Keratinocyte (primary cell): ENCODE data around the gene GAB4. TPM values are rescaled to one million over a fixed set of nuclear protein-coding genes. Genes with fewer than 3 reads are reported as not detected.

Experiments used
- DNase-seq: peaks from one replicate; pipeline ENCODE4 v3.0.0-alpha.2; 2011; ENCODE audit warnings: low read depth, missing footprints, low spot score
- FAIRE-seq: peaks from 2 replicates; lab custom pipeline; 2011; peaks lifted over from hg19 to GRCh38; lab: Jason Lieb, UNC
- H2AFZ ChIP-seq: 2 replicates; pipeline ENCODE4 v1.6.0; 2012; ENCODE audit warnings: low read length, control low read depth, inconsistent platforms; ENCODE audit not compliant: control insufficient read depth
- H3K27ac ChIP-seq: 2 replicates; pipeline ENCODE4 v1.5.1; 2011; ENCODE audit warnings: low read length; ENCODE audit not compliant: control insufficient read depth, insufficient read depth
- H3K27me3 ChIP-seq: 3 replicates; pipeline ENCODE4 v1.6.0; 2011; ENCODE audit warnings: low read length; ENCODE audit not compliant: control insufficient read depth, insufficient read depth; ENCODE audit errors: extremely low read depth
- H3K36me3 ChIP-seq, 2 experiments: 2 replicates in 1 of 2; 3 replicates in 1 of 2; pipeline ENCODE4 v1.5.1; 2011; ENCODE audit warnings: low read length in 2 of 2, mild to moderate bottlenecking in 1 of 2; ENCODE audit not compliant: control insufficient read depth in 2 of 2, insufficient read depth in 2 of 2; ENCODE audit errors: extremely low read depth in 1 of 2
- H3K4me1 ChIP-seq: 3 replicates; pipeline ENCODE4 v1.5.1; 2011; ENCODE audit warnings: low read length; ENCODE audit not compliant: control insufficient read depth, insufficient read depth; ENCODE audit errors: extremely low read depth
- H3K4me2 ChIP-seq: 3 replicates; pipeline ENCODE4 v1.6.0; 2011; ENCODE audit warnings: low read depth, low read length; ENCODE audit not compliant: control insufficient read depth, insufficient read depth; ENCODE audit errors: extremely low read depth
- H3K4me3 ChIP-seq, 3 experiments: fragments of 200-600 bp in 1 of 3; sonication (generic) in 1 of 3; 2 replicates in 2 of 3; 3 replicates in 1 of 3; pipeline ENCODE4 v1.5.1; 2011 to 2016; ENCODE audit warnings: low read length in 3 of 3, mild to moderate bottlenecking in 3 of 3, control low read depth in 2 of 3, inconsistent platforms in 1 of 3, low read depth in 1 of 3, mixed read lengths in 1 of 3, mixed run types in 1 of 3, moderate library complexity in 1 of 3; ENCODE audit not compliant: control insufficient read depth in 2 of 3, insufficient read depth in 2 of 3; ENCODE audit errors: extremely low read depth in 1 of 3
- H3K79me2 ChIP-seq: 2 replicates; pipeline ENCODE4 v1.6.0; 2012; ENCODE audit warnings: low read length; ENCODE audit not compliant: control insufficient read depth, insufficient read depth
- H3K9ac ChIP-seq: 3 replicates; pipeline ENCODE4 v1.6.0; 2011; ENCODE audit warnings: low read length; ENCODE audit not compliant: control insufficient read depth, insufficient read depth; ENCODE audit errors: extremely low read depth
- H3K9me1 ChIP-seq: 3 replicates; pipeline ENCODE4 v1.6.0; 2011; ENCODE audit warnings: low read length; ENCODE audit not compliant: control insufficient read depth, insufficient read depth; ENCODE audit errors: extremely low read depth
- H3K9me3 ChIP-seq: 2 replicates; pipeline ENCODE4 v1.5.1; 2012; ENCODE audit warnings: low read depth, low read length; ENCODE audit not compliant: control insufficient read depth
- H4K20me1 ChIP-seq: 3 replicates; pipeline ENCODE4 v1.6.0; 2011; ENCODE audit warnings: low read length; ENCODE audit not compliant: control insufficient read depth, insufficient read depth; ENCODE audit errors: extremely low read depth
- CTCF ChIP-seq, 3 experiments: IDR thresholded peaks in 1 of 3; conservative IDR thresholded peaks in 1 of 3; optimal IDR thresholded peaks in 1 of 3; 2 replicates in 2 of 3; 3 replicates in 1 of 3; pipeline versions ENCODE3 to v1.5.1; 2011; ENCODE audit warnings: low read length in 3 of 3, mild to moderate bottlenecking in 3 of 3, moderate library complexity in 2 of 3, control low read depth in 1 of 3, inconsistent platforms in 1 of 3; ENCODE audit not compliant: insufficient read depth in 2 of 3; ENCODE audit errors: extremely low read depth in 1 of 3
- EZH2 ChIP-seq: IDR thresholded peaks from one replicate; pipeline ENCODE4 v1.6.1; 2012; ENCODE audit warnings: inconsistent platforms, mild to moderate bottlenecking, low read length, moderate library complexity
- dilution Hi-C: fragments of 300-500 bp; cut with MboI; formaldehyde crosslinking; loops from one replicate; pipeline ENCODE4 v1.7.0; 2020; ENCODE audit warnings: low sequenced_read_pairs; ENCODE audit not compliant: extremely low pct_ligation_motif_present
- polyA plus RNA-seq, 5 experiments: library from polyadenylated mRNA; depleted of rRNA in 3 of 5; stranded (reverse) in 3 of 5; stranded (forward) in 1 of 5; unstranded in 1 of 5; fragments of >200 nt; gene quantifications; 1 replicate in 1 of 5; 2 replicates in 3 of 5; 3 replicates in 1 of 5; pipeline versions ENCODE4 v1.2.1 to v1.2.3, GENCODE V29; 2011 to 2012; ENCODE audit warnings: missing spikeins in 2 of 5, low read depth in 1 of 5, low replicate concordance in 1 of 5

The GAB4 gene
- polyA plus RNA-seq, 1 donor (not counting 4 experiments of a cell fraction or from before 2014, with no cell fraction given): not detected

- DNase-seq: no peak
- TF ChIP-seq CTCF (optimal IDR thresholded peaks at IDR 0.05 in 1 of 3, IDR thresholded peaks at IDR 0.05 in 1 of 3, conservative IDR thresholded peaks at IDR 0.05 in 1 of 3; ENCODE audit: extremely low read depth in 1 of 3, insufficient read depth in 2 of 3, low read length in 3 of 3): no peak
- TF ChIP-seq EZH2: no peak
- dilution Hi-C loops: no loop called here
- Histone ChIP-seq H3K79me2 (no peaks in the 10 kb centered on the region), H4K20me1 (no peaks in the 10 kb centered on the region), H3K36me3 (no peaks in the 10 kb centered on the region), H3K9me1 (no peaks in the 10 kb centered on the region), H3K9me3 (peaks cover 2% of the 10 kb centered on the region), H3K9ac (no peak overlapping the region), H3K27me3 (no peaks in the 10 kb centered on the region), H3K27ac (no peak overlapping the region), H3K4me1 (no peaks in the 10 kb centered on the region), H3K4me2 (no peak overlapping the region), H2AFZ (no peak overlapping the region), H3K4me3 (no peak overlapping the region)
- FAIRE-seq: no peak
Measured at GRCh38 chr22:16955081-16955480, 52.9 kb downstream of the GAB4 start.

GRCh38 chr22:16954060-16954403 is 54.0 kb downstream of the GAB4 start:
- Histone ChIP-seq H3K79me2 (no peaks in the 10 kb centered on the region), H2AFZ (no peak overlapping the region), H3K9me3 (no peaks in the 10 kb centered on the region), H3K27ac (no peak overlapping the region), H3K4me3 (no peak overlapping the region), H3K36me3 (no peaks in the 10 kb centered on the region), H3K4me1 (no peaks in the 10 kb centered on the region), H3K9ac (no peak overlapping the region), H3K4me2 (no peak overlapping the region), H3K9me1 (no peaks in the 10 kb centered on the region), H4K20me1 (no peaks in the 10 kb centered on the region), H3K27me3 (no peaks in the 10 kb centered on the region)
- DNase-seq (no peak), FAIRE-seq (no peak)
- TF ChIP-seq EZH2: no peak
- dilution Hi-C loops: no loop called here
